Pulmonary artery endothelial cell (primary cell): Measurements from ENCODE around the gene CSHL1. TPM values are rescaled to one million over a fixed set of nuclear protein-coding genes. Genes with fewer than 3 reads are reported as not detected.
"Not testable (repeated sequence)": the region's sequence is repeated elsewhere in the genome, so short reads cannot be mapped to it uniquely, and the experiment has no call there.

ENCODE experiments used
- DNase-seq: peaks from one replicate; pipeline ENCODE4 v3.0.0-alpha.2; 2011; ENCODE audit warnings: low read depth, low spot score
- total RNA-seq: library from RNA; depleted of rRNA; stranded (reverse); fragments of >200 nt; gene quantifications from 2 replicates; pipeline ENCODE4 v1.2.3, GENCODE V29; 2014

The CSHL1 gene
- total RNA-seq, 1 donor from 2014 or later, result not detected

GRCh38 chr17:63918789-63919305, 7.8 kb upstream of the CSHL1 start, which contains the start of gene GH1:
TSS of gene GH1 (minus strand) at chr17:63918839. CDS start at chr17:63918776, 63 bp downstream.
- not testable (repeated sequence) for DNase-seq

- DNase-seq, result no peak
Observed at GRCh38 chr17:63918305-63918704, 7.2 kb upstream of the CSHL1 start.

- DNase-seq, result no peak
Observed at GRCh38 chr17:63917646-63918045, 6.6 kb upstream of the CSHL1 start.

GRCh38 chr17:63917206-63917605, 6.1 kb upstream of the CSHL1 start:
- DNase-seq, result not testable (repeated sequence)

GRCh38 chr17:63916566-63917185, 5.6 kb upstream of the CSHL1 start:
- DNase-seq, result no peak

GRCh38 chr17:63915753-63916152, 4.7 kb upstream of the CSHL1 start:
- DNase-seq, result not testable (repeated sequence)

GRCh38 chr17:63914471-63914870, 3.4 kb upstream of the CSHL1 start:
- DNase-seq, result no peak

- no peak for DNase-seq
Observed at GRCh38 chr17:63911657-63912100, 621 bp upstream of the CSHL1 start.

GRCh38 chr17:63910096-63910495, 962 bp downstream of the CSHL1 start:
- DNase-seq, result no peak

- DNase-seq, result not testable (repeated sequence)
Observed at GRCh38 chr17:63909586-63909985, 1.5 kb downstream of the CSHL1 start.

- not testable (repeated sequence) for DNase-seq
Observed at GRCh38 chr17:63907161-63907778, 3.8 kb downstream of the CSHL1 start.

- not testable (repeated sequence) for DNase-seq
Observed at GRCh38 chr17:63904796-63905195, 6.3 kb downstream of the CSHL1 start.

- DNase-seq, result not testable (repeated sequence)
Observed at GRCh38 chr17:63903787-63904201, 7.3 kb downstream of the CSHL1 start.

- not testable (repeated sequence) for DNase-seq
Observed at GRCh38 chr17:63901971-63902370, 9.1 kb downstream of the CSHL1 start.

- DNase-seq, result not testable (repeated sequence)
Observed at GRCh38 chr17:63898899-63899798, 11.9 kb downstream of the CSHL1 start.

- not testable (repeated sequence) for DNase-seq
Observed at GRCh38 chr17:63896524-63897354, 14.3 kb downstream of the CSHL1 start, which contains the start of gene CSH1. TSS of gene CSH1 (minus strand) at chr17:63896574. CDS start at chr17:63896511, 63 bp downstream.

GRCh38 chr17:63894821-63895220, 16.2 kb downstream of the CSHL1 start:
- DNase-seq, result not testable (repeated sequence)

GRCh38 chr17:63894021-63894420, 17.0 kb downstream of the CSHL1 start:
- DNase-seq, result not testable (repeated sequence)

GRCh38 chr17:63892316-63893037, 18.6 kb downstream of the CSHL1 start:
- not testable (repeated sequence) for DNase-seq
